Transverse colon (tissue), 4 donors: ENCODE measurements around the gene AKAP6. TPM values are rescaled to one million over a fixed set of nuclear protein-coding genes. Genes with fewer than 3 reads are reported as not detected.

Experiments
- DNase-seq: peaks from one replicate; pipeline ENCODE4 v3.0.0-alpha.2; 2019
- H3K27ac ChIP-seq, 4 donors: fragments of 200-600 bp; sonication (generic); 2 replicates each; pipeline ENCODE4 v1.5.1; 2016 to 2018; ENCODE audit warnings: inconsistent platforms in 4 of 4
- H3K27me3 ChIP-seq: fragments of 200-600 bp; sonication (generic); 2 replicates; pipeline ENCODE4 v1.5.1; 2017; ENCODE audit warnings: inconsistent platforms
- H3K36me3 ChIP-seq, 4 donors: fragments of 200-600 bp; sonication (generic); 2 replicates each; pipeline ENCODE4 v1.5.1; 2017 to 2019; ENCODE audit warnings: inconsistent platforms in 4 of 4
- H3K4me1 ChIP-seq, 4 donors: fragments of 200-600 bp; sonication (generic); 2 replicates each; pipeline ENCODE4 v1.5.1; 2017 to 2020; ENCODE audit warnings: inconsistent platforms in 4 of 4
- H3K4me3 ChIP-seq, 4 donors: fragments of 200-600 bp; sonication (generic); 1 replicate in 1 of 4; 2 replicates in 3 of 4; pipeline versions ENCODE4 v1.5.1 to v1.6.1; 2017 to 2019; ENCODE audit warnings: inconsistent platforms in 4 of 4
- H3K9me3 ChIP-seq, 2 donors: fragments of 200-600 bp; sonication (generic); 2 replicates each; pipeline ENCODE4 v1.5.1; 2017 to 2019; ENCODE audit warnings: inconsistent platforms in 2 of 2
- CTCF ChIP-seq, 5 experiments: fragments of 200-600 bp in 3 of 5; fragments of 450-650 bp in 2 of 5; sonication (generic) in 3 of 5; IDR thresholded peaks; 1 replicate in 2 of 5; 2 replicates in 3 of 5; pipeline ENCODE4 v1.5.1; 2016 to 2017; ENCODE audit warnings: antibody characterized with exemption in 5 of 5, inconsistent platforms in 3 of 5, mild to moderate bottlenecking in 2 of 5, moderate library complexity in 1 of 5
- EP300 ChIP-seq: sonication (generic); formaldehyde crosslinking; IDR thresholded peaks from one replicate; pipeline ENCODE4 v1.6.1; 2017; ENCODE audit warnings: antibody characterized with exemption, low read depth
- POLR2A ChIP-seq: fragments of 450-650 bp; IDR thresholded peaks from one replicate; pipeline ENCODE4 v1.6.1; 2016; ENCODE audit warnings: antibody characterized with exemption, mild to moderate bottlenecking, moderate library complexity
- POLR2AphosphoS5 ChIP-seq, 3 donors: sonication (generic); formaldehyde crosslinking; IDR thresholded peaks; one replicate each; pipeline ENCODE4 v1.6.1; 2016; ENCODE audit warnings: antibody characterized with exemption in 3 of 3
- WGBS, 2 donors: methylation state at CpG; one replicate each; pipeline ENCODE4 v1.1.5; 2018; ENCODE audit warnings: low coverage in 1 of 2; 5-methylcytosine and 5-hydroxymethylcytosine counted together
- in situ Hi-C, 4 donors: fragments of 200-750 bp; cut with MboI; loops; one replicate each; pipeline versions ENCODE4 v1.15.0 to v1.15.1; 2017; ENCODE audit warnings: low sequenced_read_pairs in 3 of 4, low pct_ligation_motif_present in 1 of 4, low pct_unique_long_range_greater_than_20kb in 1 of 4
- intact Hi-C: fragments of 100-400 bp; cut with DNase I; formaldehyde crosslinking; loops from one replicate; pipeline ENCODE4 v1.15.1; 2023; ENCODE audit warnings: low total_unique reads
- total RNA-seq, 4 donors: library from RNA; depleted of rRNA; stranded (reverse); fragments of >200 nt; gene quantifications; one replicate each; pipeline ENCODE4 v1.1.0, GENCODE V29; 2016

The AKAP6 gene
- total RNA-seq, 4 donors from 2014 or later, result 6.3 to 16.7 (median 9.7) TPM

- 92 to 96% methylated on average over 5 of the region's 5 CpGs for WGBS, 2 donors
- no peak overlapping the region for H3K4me3 ChIP-seq
- no peak for DNase-seq
- intact Hi-C loops (no loop called here), in situ Hi-C loops (no loop called here)
- no peaks in the 10 kb centered on the region for H3K4me1 ChIP-seq
- TF ChIP-seq CTCF (IDR thresholded peaks at IDR 0.05) (no peak), POLR2AphosphoS5 (IDR thresholded peaks at IDR 0.05) (no peak), POLR2A (no peak), EP300 (no peak)
- no peaks in the 10 kb centered on the region for H3K27me3 ChIP-seq
- no peaks in the 10 kb centered on the region for H3K9me3 ChIP-seq
- H3K36me3 ChIP-seq, result no peaks in the 10 kb centered on the region
- H3K27ac ChIP-seq, result no peak overlapping the region
Observed at GRCh38 chr14:32728976-32729375, 399.9 kb downstream of the AKAP6 start.

GRCh38 chr14:32731249-32731648 is 402.2 kb downstream of the AKAP6 start:
- intact Hi-C loops (no loop called here), in situ Hi-C loops (no loop called here)
- no peaks in the 10 kb centered on the region for H3K36me3 ChIP-seq
- H3K9me3 ChIP-seq, result no peaks in the 10 kb centered on the region
- no peak overlapping the region for H3K27ac ChIP-seq
- 72 to 76% methylated on average over 2 of the region's 2 CpGs for WGBS, 2 donors
- H3K4me1 ChIP-seq, result no peaks in the 10 kb centered on the region
- TF ChIP-seq POLR2AphosphoS5 (IDR thresholded peaks at IDR 0.05), result no peak
- no peak for TF ChIP-seq POLR2A
- TF ChIP-seq CTCF (IDR thresholded peaks at IDR 0.05), result no peak
- no peak for TF ChIP-seq EP300
- no peak overlapping the region for H3K4me3 ChIP-seq
- no peaks in the 10 kb centered on the region for H3K27me3 ChIP-seq
- DNase-seq, result no peak

- H3K4me3 ChIP-seq, result no peak overlapping the region
- no peaks in the 10 kb centered on the region for H3K4me1 ChIP-seq
- in situ Hi-C loops (no loop called here), intact Hi-C loops (no loop called here)
- no peaks in the 10 kb centered on the region for H3K27me3 ChIP-seq
- WGBS, 2 donors, result 81 to 83% methylated on average over 1 of the region's 1 CpG
- DNase-seq, result no peak
- TF ChIP-seq POLR2A (no peak), CTCF (IDR thresholded peaks at IDR 0.05) (no peak), EP300 (no peak), POLR2AphosphoS5 (IDR thresholded peaks at IDR 0.05) (no peak)
- no peaks in the 10 kb centered on the region for H3K36me3 ChIP-seq
- H3K27ac ChIP-seq, result no peak overlapping the region
- H3K9me3 ChIP-seq, result no peaks in the 10 kb centered on the region
Observed at GRCh38 chr14:32733015-32733414, 403.9 kb downstream of the AKAP6 start.

- in situ Hi-C loops (no loop called here), intact Hi-C loops (no loop called here)
- Histone ChIP-seq H3K36me3 (no peaks in the 10 kb centered on the region), H3K4me1 (no peaks in the 10 kb centered on the region), H3K9me3 (no peaks in the 10 kb centered on the region), H3K27me3 (no peaks in the 10 kb centered on the region), H3K27ac (no peak overlapping the region), H3K4me3 (no peak overlapping the region)
- WGBS, 2 donors, result 89 to 95% methylated on average over 3 of the region's 3 CpGs
- TF ChIP-seq CTCF (IDR thresholded peaks at IDR 0.05) (no peak), POLR2A (no peak), EP300 (no peak), POLR2AphosphoS5 (IDR thresholded peaks at IDR 0.05) (no peak)
- DNase-seq, result no peak
Observed at GRCh38 chr14:32734261-32734660, 405.2 kb downstream of the AKAP6 start.
